Activated CD8-positive, alpha-beta memory T cell treated with anti-CD3 and anti-CD28 coated beads, Interleukin-2, amount 50 U/mL, for 1 hour (primary cell): ENCODE measurements around the gene LRRC71.

Experiments used
- DNase-seq: peaks from one replicate; pipeline ENCODE4 v3.0.0-alpha.2; 2020; ENCODE audit errors: extremely low read depth

Gene LRRC71

DNA sequence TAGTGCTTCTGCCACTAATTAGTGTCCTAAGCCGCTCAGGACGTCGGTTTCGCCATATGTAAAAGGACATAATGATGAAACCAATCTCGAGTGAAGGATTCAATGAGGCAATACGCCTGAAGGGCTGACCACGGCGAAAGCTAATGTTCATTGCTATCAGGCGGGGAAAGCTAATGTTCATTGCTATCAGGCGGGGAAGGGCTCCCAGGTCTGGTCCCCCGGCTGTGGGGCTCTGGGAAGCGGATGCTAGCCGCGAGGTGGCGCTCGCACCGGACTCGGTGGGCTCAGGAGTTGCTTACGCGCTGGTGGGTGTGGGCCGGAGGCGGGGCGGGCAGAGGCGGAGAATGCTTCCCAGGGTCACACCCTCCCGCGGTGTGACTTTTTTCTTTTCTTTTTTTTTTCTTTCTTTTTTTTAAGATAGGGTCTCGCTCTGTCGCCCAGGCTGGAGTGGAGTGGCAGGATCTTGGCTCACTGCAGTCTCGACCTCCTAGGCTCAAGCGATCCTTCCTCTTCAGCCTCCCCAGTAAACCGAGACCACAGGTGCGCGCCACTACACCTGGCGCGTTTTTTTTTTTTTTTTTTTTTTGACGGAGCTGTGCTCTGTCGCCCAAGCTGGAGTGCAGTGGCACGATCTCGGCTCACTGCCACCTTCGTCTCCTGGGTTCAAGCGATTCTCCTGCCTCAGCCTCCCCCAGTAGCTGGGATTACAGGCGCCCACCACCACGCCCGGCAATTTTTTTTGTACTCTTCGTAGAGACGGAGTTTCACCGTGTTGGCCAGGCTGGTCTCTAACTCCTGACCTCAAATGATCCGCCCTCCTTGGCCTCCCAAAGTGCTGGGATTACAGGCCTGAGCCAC, 28.0 kb upstream of the LRRC71 start:
- peak; percentile 51 for DNase-seq

GRCh38 chr1:156893048-156893953, 27.1 kb upstream of the LRRC71 start, which contains the start of gene PEAR1:
Gene PEAR1, plus strand, starts transcription at chr1:156893718. Its CDS starts 10,209 bp downstream, at chr1:156903927.
- DNase-seq = no peak

DNA sequence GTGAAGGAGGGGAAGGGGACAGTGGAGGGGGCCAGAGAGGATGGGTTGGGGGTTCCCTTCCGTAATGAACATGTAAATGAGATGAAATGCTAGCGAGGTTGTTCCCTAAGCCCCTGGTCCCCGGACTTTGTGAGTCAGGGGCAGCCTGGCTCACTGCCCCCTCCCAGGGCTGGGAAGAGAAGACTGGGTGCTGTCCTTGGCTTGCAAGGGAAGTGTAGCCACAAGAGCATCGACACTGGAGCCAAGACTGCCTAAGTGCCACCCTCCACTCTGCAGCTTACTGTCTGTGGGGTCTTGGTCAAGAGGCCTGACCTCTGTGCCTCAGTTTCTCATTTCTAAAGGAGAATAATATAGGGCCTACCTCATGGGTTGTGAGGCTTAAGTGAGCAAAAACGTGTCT, 26.4 kb upstream of the LRRC71 start:
- DNase-seq = no peak

DNA sequence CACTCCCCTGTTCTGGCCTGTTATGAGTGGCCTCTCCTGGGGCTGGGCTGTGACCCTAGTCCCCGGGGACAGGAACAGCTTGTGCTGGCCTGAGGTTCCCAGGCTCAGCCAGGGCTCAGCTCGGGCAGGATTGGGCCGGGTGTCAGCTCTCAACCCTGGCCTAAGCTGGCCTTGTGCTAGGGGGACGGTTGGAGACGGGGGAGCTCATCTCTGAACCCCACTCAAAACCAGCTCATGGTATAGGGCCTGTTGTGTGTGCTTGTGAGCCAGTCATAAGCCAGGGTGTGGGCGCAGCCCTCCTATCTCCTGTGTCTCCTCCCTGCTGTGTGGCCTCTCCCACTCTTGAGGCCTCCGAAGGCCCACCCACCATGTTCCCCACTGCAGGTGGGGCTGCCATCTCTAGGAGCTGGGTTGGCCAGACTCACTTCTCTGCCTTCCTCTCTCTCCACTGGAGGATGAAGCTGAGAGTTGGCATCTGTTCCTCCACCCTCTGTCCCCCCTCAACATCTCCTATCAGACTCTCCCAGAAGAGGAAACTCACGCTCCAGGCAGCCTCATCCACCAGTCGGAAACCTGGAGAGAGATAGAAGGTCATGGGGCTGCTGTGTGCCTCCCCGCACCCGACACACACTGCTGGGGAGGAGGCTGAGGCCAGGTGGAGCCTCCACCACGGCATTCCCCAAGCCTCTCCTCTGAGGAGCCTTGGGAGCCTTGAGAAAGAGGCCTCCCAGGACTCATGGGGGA, 25.5 kb upstream of the LRRC71 start:
- DNase-seq = no peak

GRCh38 chr1:156895455-156895812, 25.0 kb upstream of the LRRC71 start:
- no peak for DNase-seq

GRCh38 chr1:156895927-156896326, 24.5 kb upstream of the LRRC71 start:
- DNase-seq = no peak

GRCh38 chr1:156896490-156897033, 23.9 kb upstream of the LRRC71 start:
- DNase-seq = no peak

DNA sequence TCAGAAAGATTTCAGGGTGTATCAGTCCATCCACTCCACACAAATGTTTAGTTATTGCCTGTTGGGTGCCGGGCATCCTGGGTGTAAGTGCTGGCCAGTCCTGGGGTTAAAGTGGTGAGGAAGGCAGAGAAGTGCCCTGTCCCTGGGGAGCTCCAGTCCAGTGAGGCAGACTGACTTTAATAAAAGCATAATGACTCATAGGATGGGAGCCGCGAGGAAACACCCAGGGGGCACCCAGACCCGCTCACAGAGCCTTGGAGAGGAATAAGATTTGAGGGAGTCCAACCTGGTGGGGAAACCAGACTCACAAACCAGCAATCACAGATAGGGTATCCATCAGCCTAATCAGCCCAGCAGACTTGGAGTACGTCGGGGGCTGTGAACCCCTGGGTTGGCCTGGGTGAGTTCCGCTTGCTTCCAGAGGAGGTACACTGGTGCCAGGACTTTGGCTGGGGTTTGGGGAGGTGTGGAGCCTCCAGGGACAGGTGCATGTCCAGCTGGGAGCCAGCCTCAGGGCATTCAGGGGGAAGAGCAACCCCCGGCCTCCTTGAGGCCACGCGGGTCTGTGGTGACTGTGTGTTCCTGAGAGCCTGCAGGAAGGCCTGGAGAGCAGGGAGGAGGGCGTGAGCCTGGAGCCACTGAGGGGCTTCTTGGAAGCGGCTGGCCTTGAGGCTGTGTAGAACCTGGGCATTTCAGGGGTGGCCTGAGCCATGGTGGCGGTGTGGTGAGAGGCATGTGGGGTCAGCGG, 23.2 kb upstream of the LRRC71 start:
- no peak for DNase-seq

GRCh38 chr1:156898161-156898566, 22.3 kb upstream of the LRRC71 start:
- DNase-seq = no peak

DNA sequence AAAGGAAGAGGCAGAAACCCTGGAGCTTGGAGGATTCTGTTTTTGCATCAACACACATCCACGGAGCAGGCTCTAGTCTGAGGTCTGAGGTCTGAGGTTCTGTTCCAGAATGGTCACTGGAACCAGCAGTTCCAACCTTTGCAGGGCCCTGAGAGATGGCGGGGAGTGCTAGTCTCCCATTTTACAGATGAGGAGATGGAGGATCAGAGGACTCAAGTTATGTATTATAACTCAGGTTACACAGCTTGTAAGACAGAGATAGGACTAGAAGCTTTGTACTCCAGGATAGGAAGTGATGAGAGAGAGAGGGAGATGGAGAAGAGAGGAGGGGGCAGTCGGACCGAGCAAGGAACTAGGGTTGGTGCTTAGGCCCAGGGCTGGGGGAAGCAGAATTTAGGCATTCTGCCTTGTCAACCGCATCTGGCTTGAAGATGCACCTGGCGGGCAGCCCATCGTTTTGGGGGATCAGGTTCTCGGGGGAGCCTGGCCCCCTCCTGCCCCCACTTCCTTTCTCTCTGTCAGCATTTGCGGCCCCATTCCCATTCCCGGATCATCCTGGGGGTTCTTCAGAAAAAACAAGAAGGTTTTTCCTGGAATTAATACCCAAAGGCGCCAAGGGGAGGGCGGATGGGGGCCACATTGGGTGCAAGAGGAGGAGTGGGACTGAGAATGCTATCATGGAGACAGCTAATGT, 21.3 kb upstream of the LRRC71 start:
- DNase-seq = no peak

GRCh38 chr1:156899956-156900718, 20.3 kb upstream of the LRRC71 start:
- no peak for DNase-seq

GRCh38 chr1:156900896-156901589, 19.4 kb upstream of the LRRC71 start:
- no peak for DNase-seq

GRCh38 chr1:156901590-156901900, 18.9 kb upstream of the LRRC71 start:
- no peak for DNase-seq

GRCh38 chr1:156901966-156902915, 18.2 kb upstream of the LRRC71 start:
- DNase-seq = no peak

GRCh38 chr1:156903328-156904091, 16.9 kb upstream of the LRRC71 start:
- no peak for DNase-seq

DNA sequence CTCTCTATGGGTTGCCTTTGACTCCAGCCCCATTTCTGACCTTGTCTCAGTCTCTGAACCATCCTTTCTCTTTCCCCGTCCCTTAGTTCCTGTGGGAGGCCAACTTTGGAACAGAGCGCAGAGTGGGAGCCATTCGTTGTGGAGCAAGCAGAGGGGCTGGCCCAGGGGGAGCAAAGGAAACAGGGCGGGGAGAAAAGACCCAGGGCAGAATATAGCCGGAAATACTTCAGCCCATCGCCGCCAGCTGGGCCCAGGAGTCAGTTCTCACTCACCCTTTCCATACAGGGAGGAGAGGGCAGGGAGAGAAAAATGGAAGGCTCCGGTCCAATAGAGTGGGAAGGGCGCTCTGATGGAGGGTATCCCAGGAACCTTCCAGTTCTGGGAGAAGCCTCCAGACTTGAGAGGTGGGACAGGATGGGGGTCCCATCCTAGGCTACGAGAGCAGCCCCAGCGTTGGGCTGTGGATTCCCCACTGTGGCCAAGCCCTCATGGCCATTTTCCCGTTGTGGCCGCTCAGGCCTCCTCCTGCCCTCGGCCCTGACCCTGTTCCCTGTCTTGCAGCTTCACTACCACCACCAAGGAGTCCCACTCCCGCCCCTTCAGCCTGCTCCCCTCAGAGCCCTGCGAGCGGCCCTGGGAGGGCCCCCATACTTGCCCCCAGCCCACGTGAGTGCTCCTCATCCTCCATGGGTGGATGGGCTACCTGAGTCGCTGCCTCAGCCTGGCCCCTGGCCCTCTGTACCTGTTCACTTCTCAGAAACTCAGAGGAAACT, 16.1 kb upstream of the LRRC71 start:
- no peak for DNase-seq
